IMR-90 (cell line): ENCODE data around the gene NIPAL1. TPM values are rescaled to one million over a fixed set of nuclear protein-coding genes. Genes with fewer than 3 reads are reported as not detected.

Experiments used
- ATAC-seq: fragments of 200-7000 bp; cut with Tn5 transposase; 2 replicates; pipeline ENCODE4 v1.9.1; 2020; ENCODE audit warnings: low read depth, mild to moderate bottlenecking, moderate library complexity
- BruUV-seq: library from RNA; stranded (reverse); fragments of 400-500 nt; replicated peaks from 2 replicates; lab custom pipeline; 2021; lab: Mats Ljungman, UMichigan
- CTCF ChIA-PET: fragments of 300-600 bp; formaldehyde crosslinking; extraction: SDS; loops from one replicate; lab custom pipeline; 2021; ENCODE audit warnings: antibody characterized with exemption; lab: Yijun Ruan, JAX
- POLR2A ChIA-PET: fragments of 300-600 bp; sonication (Branson Sonifier 250); formaldehyde crosslinking; loops from one replicate; lab custom pipeline; 2022; ENCODE audit warnings: antibody characterized with exemption; ENCODE audit not compliant: unreplicated experiment; lab: Charles Lee
- DNase-seq: peaks from one replicate; pipeline ENCODE4 v3.0.0; 2013
- H2AFZ ChIP-seq: replicated peaks from 2 replicates; pipeline ENCODE3; 2013; ENCODE audit warnings: low read length, mild to moderate bottlenecking; ENCODE audit not compliant: poor library complexity
- H2AK5ac ChIP-seq: 2 replicates; pipeline ENCODE4 v1.6.1; 2013; ENCODE audit warnings: low read depth, low read length, inconsistent platforms
- H2AK9ac ChIP-seq: replicated peaks from 2 replicates; pipeline ENCODE3; 2013; ENCODE audit warnings: mild to moderate bottlenecking, low read depth, low read length, moderate library complexity; ENCODE audit not compliant: poor library complexity
- H2BK120ac ChIP-seq: 2 replicates; pipeline ENCODE4 v1.6.1; 2013; ENCODE audit warnings: low read depth, low read length, inconsistent platforms
- H2BK15ac ChIP-seq: 3 replicates; pipeline ENCODE4 v1.6.1; 2013; ENCODE audit warnings: low read depth, low read length, inconsistent platforms
- H2BK20ac ChIP-seq: 2 replicates; pipeline ENCODE4 v1.6.1; 2013; ENCODE audit warnings: low read depth, mild to moderate bottlenecking, inconsistent platforms, low read length, moderate library complexity
- H2BK5ac ChIP-seq: 2 replicates; pipeline ENCODE4 v1.6.1; 2013; ENCODE audit warnings: mild to moderate bottlenecking, low read depth, low read length, inconsistent platforms; ENCODE audit not compliant: poor library complexity, severe bottlenecking
- H3K14ac ChIP-seq: replicated peaks from 2 replicates; pipeline ENCODE4 v1.6.1; 2013; ENCODE audit warnings: low read depth, low read length, inconsistent platforms
- H3K18ac ChIP-seq: 2 replicates; pipeline ENCODE4 v1.6.1; 2013; ENCODE audit warnings: low read depth, low read length, control low read depth
- H3K23ac ChIP-seq: 2 replicates; pipeline ENCODE4 v1.6.1; 2013; ENCODE audit warnings: low read depth, low read length, inconsistent platforms
- H3K27ac ChIP-seq: 2 replicates; pipeline ENCODE4 v1.5.1; 2013; ENCODE audit warnings: mild to moderate bottlenecking, control low read depth, low read length; ENCODE audit not compliant: insufficient read depth
- H3K27me3 ChIP-seq: 2 replicates; pipeline ENCODE4 v1.6.1; 2013; ENCODE audit warnings: low read length; ENCODE audit not compliant: control insufficient read depth, insufficient read depth
- H3K36me3 ChIP-seq: 2 replicates; pipeline ENCODE4 v1.6.1; 2013; ENCODE audit warnings: low read length, mixed read lengths; ENCODE audit not compliant: control insufficient read depth, insufficient read depth
- H3K4ac ChIP-seq: 2 replicates; pipeline ENCODE4 v1.6.1; 2013; ENCODE audit warnings: low read depth, low read length, inconsistent platforms
- H3K4me1 ChIP-seq: 2 replicates; pipeline ENCODE4 v1.6.1; 2013; ENCODE audit warnings: low read length, mixed read lengths; ENCODE audit not compliant: control insufficient read depth, insufficient read depth
- H3K4me2 ChIP-seq: 2 replicates; pipeline ENCODE4 v1.6.1; 2013; ENCODE audit warnings: low read depth, mild to moderate bottlenecking, control low read depth, low read length, moderate library complexity
- H3K4me3 ChIP-seq: 2 replicates; pipeline ENCODE4 v1.5.1; 2013; ENCODE audit warnings: low read depth, mild to moderate bottlenecking, control low read depth, low read length, moderate library complexity; ENCODE audit not compliant: insufficient read depth
- H3K56ac ChIP-seq: 2 replicates; pipeline ENCODE4 v1.6.1; 2013; ENCODE audit warnings: low read length, inconsistent platforms; ENCODE audit not compliant: insufficient read depth; ENCODE audit errors: extremely low read depth
- H3K79me1 ChIP-seq, 2 experiments: 2 replicates each; pipeline ENCODE4 v1.6.1; 2013; ENCODE audit warnings: low read length in 2 of 2, inconsistent platforms in 1 of 2, low read depth in 1 of 2
- H3K9ac ChIP-seq: 2 replicates; pipeline ENCODE4 v1.6.1; 2013; ENCODE audit warnings: low read depth, low read length, control low read depth
- H3K9me1 ChIP-seq: 2 replicates; pipeline ENCODE4 v1.6.1; 2013; ENCODE audit warnings: low read length, inconsistent platforms; ENCODE audit not compliant: insufficient read depth
- H3K9me3 ChIP-seq: 2 replicates; pipeline ENCODE4 v1.6.1; 2013; ENCODE audit warnings: low read length; ENCODE audit not compliant: control insufficient read depth, insufficient read depth
- H4K20me1 ChIP-seq: 2 replicates; pipeline ENCODE4 v1.6.1; 2013; ENCODE audit warnings: low read length, inconsistent platforms; ENCODE audit not compliant: insufficient read depth
- H4K5ac ChIP-seq: 2 replicates; pipeline ENCODE4 v1.6.1; 2013; ENCODE audit warnings: mild to moderate bottlenecking, low read depth, low read length, control low read depth
- H4K8ac ChIP-seq, 2 experiments: 2 replicates each; pipeline ENCODE4 v1.6.1; 2013; ENCODE audit warnings: low read depth in 2 of 2, low read length in 2 of 2, control low read depth in 1 of 2, inconsistent platforms in 1 of 2
- H4K91ac ChIP-seq: 2 replicates; pipeline ENCODE4 v1.6.1; 2013; ENCODE audit warnings: low read depth, low read length, inconsistent platforms; ENCODE audit not compliant: insufficient read depth
- CEBPB ChIP-seq: IDR thresholded peaks from 2 replicates; pipeline ENCODE4 v1.6.1; 2012; ENCODE audit warnings: low read depth, low read length, improper control_type of control experiment
- CHD1 ChIP-seq: IDR thresholded peaks from 2 replicates; pipeline ENCODE4 v1.6.1; 2012; ENCODE audit warnings: low read depth, low read length, improper control_type of control experiment
- CTCF ChIP-seq: conservative IDR thresholded peaks from 2 replicates; pipeline ENCODE4 v1.5.1; 2012; ENCODE audit warnings: mild to moderate bottlenecking, low read depth, low read length, improper control_type of control experiment
- FOS ChIP-seq: fragments of 150-350 bp; IDR thresholded peaks from 2 replicates; pipeline ENCODE4 v1.6.1; 2016; ENCODE audit warnings: low read depth, low read length
- MAZ ChIP-seq: IDR thresholded peaks from 2 replicates; pipeline ENCODE4 v1.6.1; 2012; ENCODE audit warnings: low read depth, mild to moderate bottlenecking, low read length, improper control_type of control experiment, moderate library complexity, borderline replicate concordance
- WGBS, 2 experiments: methylation state at CpG; one replicate each; pipeline versions ENCODE4 v1.1.5 to v1.1.7; 2013; ENCODE audit warnings: missing lambda C conversion rate in 2 of 2; ENCODE audit not compliant: insufficient read length in 1 of 2; ENCODE audit errors: extremely low coverage in 2 of 2; 5-methylcytosine and 5-hydroxymethylcytosine counted together
- dilution Hi-C: fragments of 300-500 bp; cut with HindIII; formaldehyde crosslinking; loops from one replicate; pipeline ENCODE4 v1.14.3; 2018; ENCODE audit warnings: low sequenced_read_pairs; ENCODE audit not compliant: unreplicated experiment
- in situ Hi-C: fragments of 300-500 bp; cut with MboI; formaldehyde crosslinking; loops from 3 replicates; pipeline ENCODE4 v1.14.3; 2019; ENCODE audit warnings: low sequenced_read_pairs, inconsistent platforms, mixed read lengths
- intact Hi-C: fragments of 100-400 bp; cut with micrococcal nuclease; formaldehyde crosslinking; loops from 2 replicates; pipeline ENCODE4 v1.10.0; 2022
- polyA plus RNA-seq, 3 experiments: library from polyadenylated mRNA; depleted of rRNA; stranded (reverse); fragments of >200 nt; gene quantifications; 2 replicates each; pipeline ENCODE4 v1.2.3, GENCODE V29; 2012; ENCODE audit warnings: low replicate concordance in 1 of 3
- total RNA-seq: library from RNA; depleted of rRNA; stranded (reverse); fragments of >200 nt; gene quantifications from 2 replicates; pipeline ENCODE4 v1.2.3, GENCODE V29; 2012

NIPAL1 gene
- total and polyA plus RNA-seq, 2 of the 4 experiments (the other 2 are of a cell fraction): 0.89 to 1.1 TPM

- Histone ChIP-seq H3K27me3 (no peaks in the 10 kb centered on the region; the same call in 1 of the 2 replicates), H3K27ac (no peak overlapping the region), H2BK15ac (no peak overlapping the region), H4K5ac (no peak overlapping the region), H3K18ac (no peak overlapping the region), H3K4me2 (no peak overlapping the region), H3K9ac (no peak overlapping the region), H3K79me1 (no peaks in the 10 kb centered on the region), H3K4ac (no peak overlapping the region), H2AK9ac (no peak overlapping the region), H3K56ac (no peak overlapping the region), H4K8ac (no peak overlapping the region), H3K23ac (no peak overlapping the region), H2AFZ (no peak overlapping the region), H2BK20ac (no peak overlapping the region), H3K4me3 (no peak overlapping the region), H2BK5ac (no peak overlapping the region), H3K36me3 (no peaks in the 10 kb centered on the region), H4K91ac (no peak overlapping the region), H3K9me1 (no peaks in the 10 kb centered on the region), H3K9me3 (no peaks in the 10 kb centered on the region), H4K20me1 (no peaks in the 10 kb centered on the region), H2AK5ac (no peak overlapping the region), H2BK120ac (no peak overlapping the region), H3K4me1 (no peaks in the 10 kb centered on the region), H3K14ac (no peak overlapping the region)
- dilution Hi-C loops (no loop called here), in situ Hi-C loops (no loop called here), intact Hi-C loops (loop anchor here (5.0 kb wide), 1 partner anchor 44 kb away; no protein-coding TSS in a partner anchor)
- ChIA-PET POLR2A (no interaction called here), CTCF (no interaction called here)
- no peak for TF ChIP-seq CHD1
- no peak for TF ChIP-seq MAZ
- no peak for TF ChIP-seq CTCF
- no peak for TF ChIP-seq FOS
- no peak for TF ChIP-seq CEBPB
- WGBS, 2 experiments: no CpG with 5 or more reads among the region's 2 CpGs
- ATAC-seq (no peak), DNase-seq (no peak)
- no TSS peak for BruUV-seq
Observed at GRCh38 chr4:48038666-48039065, 22.1 kb downstream of the NIPAL1 start.
